Testis (tissue), 2 donors: Measurements from ENCODE around the gene GP1BA.

Source experiments
- POLR2A ChIP-seq: fragments of 450-650 bp; IDR thresholded peaks from one replicate; pipeline ENCODE4 v1.6.1; 2017; ENCODE audit warnings: antibody characterized with exemption, mild to moderate bottlenecking, moderate library complexity
- TF ChIP-seq, protein P1 (sequence below), 3 experiments: fragments of 450-650 bp in 2 of 3; fragments of 200-600 bp in 1 of 3; sonication (generic) in 1 of 3; IDR thresholded peaks; one replicate each; pipeline ENCODE4 v1.5.1; 2016 to 2019; ENCODE audit warnings: antibody characterized with exemption in 3 of 3, mild to moderate bottlenecking in 2 of 3, moderate library complexity in 1 of 3

DNA sequence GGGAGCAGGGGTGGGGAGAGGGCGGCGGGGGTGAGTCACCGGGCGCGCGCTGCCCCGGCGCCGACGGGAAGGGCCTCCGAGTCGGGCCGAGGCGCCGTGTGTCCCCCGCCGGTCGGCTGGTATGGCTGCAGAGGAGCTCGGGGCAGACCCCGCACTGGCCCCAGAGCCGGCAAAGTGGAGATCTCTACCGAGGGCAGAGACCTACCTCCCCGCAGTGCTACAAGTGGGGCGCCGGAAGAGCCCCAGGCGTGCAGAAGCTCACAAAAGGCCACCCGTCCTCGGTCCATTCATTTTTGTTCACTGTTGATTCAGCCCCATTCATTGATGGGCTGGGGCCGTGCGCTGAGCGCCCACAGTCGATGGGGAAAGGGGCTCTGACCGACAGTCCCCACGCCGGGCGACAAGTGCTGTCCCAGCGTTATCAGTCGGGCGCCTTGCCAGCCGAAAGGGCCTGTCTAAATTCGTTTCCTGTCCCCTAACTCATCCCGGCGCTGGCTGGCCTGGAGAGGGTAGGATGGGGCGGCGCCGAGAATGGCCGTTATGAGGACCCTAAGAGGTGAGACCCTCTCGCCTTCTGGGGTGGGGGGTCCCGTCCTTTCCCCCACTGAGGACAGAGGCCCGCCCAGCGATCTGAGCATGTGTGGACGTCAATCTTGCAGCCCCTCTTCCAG lies 18.1 kb downstream of the GP1BA start:
- TF ChIP-seq, protein P1, sequence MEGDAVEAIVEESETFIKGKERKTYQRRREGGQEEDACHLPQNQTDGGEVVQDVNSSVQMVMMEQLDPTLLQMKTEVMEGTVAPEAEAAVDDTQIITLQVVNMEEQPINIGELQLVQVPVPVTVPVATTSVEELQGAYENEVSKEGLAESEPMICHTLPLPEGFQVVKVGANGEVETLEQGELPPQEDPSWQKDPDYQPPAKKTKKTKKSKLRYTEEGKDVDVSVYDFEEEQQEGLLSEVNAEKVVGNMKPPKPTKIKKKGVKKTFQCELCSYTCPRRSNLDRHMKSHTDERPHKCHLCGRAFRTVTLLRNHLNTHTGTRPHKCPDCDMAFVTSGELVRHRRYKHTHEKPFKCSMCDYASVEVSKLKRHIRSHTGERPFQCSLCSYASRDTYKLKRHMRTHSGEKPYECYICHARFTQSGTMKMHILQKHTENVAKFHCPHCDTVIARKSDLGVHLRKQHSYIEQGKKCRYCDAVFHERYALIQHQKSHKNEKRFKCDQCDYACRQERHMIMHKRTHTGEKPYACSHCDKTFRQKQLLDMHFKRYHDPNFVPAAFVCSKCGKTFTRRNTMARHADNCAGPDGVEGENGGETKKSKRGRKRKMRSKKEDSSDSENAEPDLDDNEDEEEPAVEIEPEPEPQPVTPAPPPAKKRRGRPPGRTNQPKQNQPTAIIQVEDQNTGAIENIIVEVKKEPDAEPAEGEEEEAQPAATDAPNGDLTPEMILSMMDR (IDR thresholded peaks at IDR 0.05): no peak
- no peak for TF ChIP-seq POLR2A
